ENCODE results near the gene RIPK1.

- TF ChIP-seq EZH2 (IDR thresholded peaks at IDR 0.05; ENCODE audit: insufficient read depth, poor library complexity, severe bottlenecking) = no peak
- TF ChIP-seq EZH2phosphoT487 (IDR thresholded peaks at IDR 0.05; ENCODE audit: insufficient read depth, low read depth) = no peak
Observed at GRCh38 chr6:3119040-3119723, 50.9 kb downstream of the RIPK1 start.

Data from GM23248 (cell line).